Breast epithelium (tissue), 4 donors: Measurements from ENCODE around the gene GPATCH2. TPM values are rescaled to one million over a fixed set of nuclear protein-coding genes. Genes with fewer than 3 reads are reported as not detected.

Source experiments
- DNase-seq, 2 donors: peaks; one replicate each; pipeline ENCODE4 v3.0.0-alpha.2; 2019; ENCODE audit warnings: low spot score in 2 of 2
- H3K27ac ChIP-seq, 2 donors: fragments of 200-600 bp; sonication (generic) in 1 of 2; one replicate each; pipeline ENCODE4 v1.5.1; 2016 to 2019; ENCODE audit warnings: mild to moderate bottlenecking in 1 of 2
- H3K27me3 ChIP-seq, 2 donors: fragments of 200-600 bp; sonication (generic) in 1 of 2; one replicate each; pipeline versions ENCODE4 v1.5.1 to v1.6.0; 2017 to 2019; ENCODE audit warnings: control low read depth in 1 of 2, mild to moderate bottlenecking in 1 of 2
- H3K36me3 ChIP-seq: fragments of 200-600 bp; one replicate; pipeline ENCODE4 v1.5.1; 2019
- H3K4me1 ChIP-seq, 2 donors: fragments of 200-600 bp; sonication (generic); one replicate each; pipeline ENCODE4 v1.5.1; 2016 to 2019; ENCODE audit warnings: control low read depth in 1 of 2
- H3K4me3 ChIP-seq, 3 donors: fragments of 200-600 bp; sonication (generic); 1 replicate in 2 of 3; 2 replicates in 1 of 3; pipeline ENCODE4 v1.5.1; 2016 to 2019; ENCODE audit warnings: mild to moderate bottlenecking in 3 of 3, moderate library complexity in 2 of 3
- H3K9me3 ChIP-seq, 2 donors: fragments of 200-600 bp; sonication (generic) in 1 of 2; one replicate each; pipeline ENCODE4 v1.5.1; 2016 to 2019; ENCODE audit warnings: control low read depth in 1 of 2
- CTCF ChIP-seq, 3 donors: fragments of 450-650 bp; IDR thresholded peaks; one replicate each; pipeline ENCODE4 v1.5.1; 2016 to 2017; ENCODE audit warnings: antibody characterized with exemption in 3 of 3, mild to moderate bottlenecking in 3 of 3, moderate library complexity in 3 of 3
- POLR2A ChIP-seq: fragments of 450-650 bp; IDR thresholded peaks from one replicate; pipeline ENCODE4 v1.6.1; 2016; ENCODE audit warnings: antibody characterized with exemption, mild to moderate bottlenecking, moderate library complexity
- POLR2AphosphoS5 ChIP-seq, 3 donors: sonication (generic); formaldehyde crosslinking; IDR thresholded peaks; one replicate each; pipeline ENCODE4 v1.6.1; 2017; ENCODE audit warnings: antibody characterized with exemption in 3 of 3
- intact Hi-C: fragments of 100-400 bp; cut with DNase I; formaldehyde crosslinking; loops from one replicate; pipeline ENCODE4 v1.15.1; 2023; ENCODE audit warnings: low total_unique reads
- total RNA-seq, 3 donors: library from RNA; depleted of rRNA; stranded (reverse); fragments of >200 nt; gene quantifications; one replicate each; pipeline ENCODE4 v1.1.0, GENCODE V29; 2016

GPATCH2 gene
- total RNA-seq, 3 donors from 2014 or later, result 12.0 to 29.3 (median 23.9) TPM

- Histone ChIP-seq H3K27me3 (no peaks in the 10 kb centered on the region), H3K4me3 (no peak overlapping the region), H3K4me1 (no peaks in the 10 kb centered on the region), H3K27ac (no peak overlapping the region), H3K9me3 (no peaks in the 10 kb centered on the region), H3K36me3 (no peaks in the 10 kb centered on the region)
- intact Hi-C loops, result no loop called here
- TF ChIP-seq POLR2AphosphoS5 (IDR thresholded peaks at IDR 0.05), result no peak
- TF ChIP-seq POLR2A, result no peak
- TF ChIP-seq CTCF (IDR thresholded peaks at IDR 0.05), result no peak
- no peak for DNase-seq
Observed at GRCh38 chr1:217437376-217437775, 193.5 kb downstream of the GPATCH2 start.

- Histone ChIP-seq H3K36me3 (peaks cover 6% of the 10 kb centered on the region), H3K4me1 (no peaks in the 10 kb centered on the region), H3K27me3 (no peaks in the 10 kb centered on the region), H3K9me3 (no peaks in the 10 kb centered on the region), H3K4me3 (no peak overlapping the region), H3K27ac (no peak overlapping the region)
- intact Hi-C loops, result no loop called here
- TF ChIP-seq CTCF (IDR thresholded peaks at IDR 0.05), result no peak
- TF ChIP-seq POLR2AphosphoS5 (IDR thresholded peaks at IDR 0.05), result no peak
- TF ChIP-seq POLR2A, result no peak
- DNase-seq, result no peak
Observed at GRCh38 chr1:217435204-217435603, 195.7 kb downstream of the GPATCH2 start.

GRCh38 chr1:217433664-217434063 lies 197.2 kb downstream of the GPATCH2 start:
- no peak for DNase-seq
- peaks cover 10% of the 10 kb centered on the region for H3K36me3 ChIP-seq
- H3K27ac ChIP-seq, result no peak overlapping the region
- no peaks in the 10 kb centered on the region for H3K27me3 ChIP-seq
- H3K4me1 ChIP-seq, result no peaks in the 10 kb centered on the region
- intact Hi-C loops, result no loop called here
- H3K9me3 ChIP-seq, result no peaks in the 10 kb centered on the region
- TF ChIP-seq POLR2AphosphoS5 (IDR thresholded peaks at IDR 0.05), result no peak
- H3K4me3 ChIP-seq, result no peak overlapping the region

GRCh38 chr1:217432339-217432738 lies 198.6 kb downstream of the GPATCH2 start:
- TF ChIP-seq POLR2AphosphoS5 (IDR thresholded peaks at IDR 0.05) (no peak), CTCF (IDR thresholded peaks at IDR 0.05) (no peak), POLR2A (no peak)
- no peaks in the 10 kb centered on the region for H3K9me3 ChIP-seq
- intact Hi-C loops, result no loop called here
- no peaks in the 10 kb centered on the region for H3K4me1 ChIP-seq
- H3K36me3 ChIP-seq, result peaks cover 10% of the 10 kb centered on the region
- DNase-seq, result no peak
- H3K27me3 ChIP-seq, result no peaks in the 10 kb centered on the region
- H3K27ac ChIP-seq, result no peak overlapping the region
- no peak overlapping the region for H3K4me3 ChIP-seq

- intact Hi-C loops, result no loop called here
Observed at GRCh38 chr1:217431395-217431794, 199.5 kb downstream of the GPATCH2 start.

More at GRCh38 chr1:217431395-217431794, 199.5 kb downstream of the GPATCH2 start:
- Histone ChIP-seq H3K4me3 (no peak overlapping the region), H3K9me3 (no peaks in the 10 kb centered on the region), H3K27me3 (no peaks in the 10 kb centered on the region), H3K4me1 (no peaks in the 10 kb centered on the region), H3K36me3 (peaks cover 10% of the 10 kb centered on the region), H3K27ac (no peak overlapping the region)
- no peak for TF ChIP-seq CTCF (IDR thresholded peaks at IDR 0.05)
- no peak for TF ChIP-seq POLR2AphosphoS5 (IDR thresholded peaks at IDR 0.05)
- TF ChIP-seq POLR2A, result no peak
- no peak for DNase-seq
